ENCODE measurements around the gene KCTD20. TPM values are rescaled to one million over a fixed set of nuclear protein-coding genes. Genes with fewer than 3 reads are reported as not detected.

Gene KCTD20
- total and polyA plus RNA-seq, 4 donors: 25.8 to 70.6 (median 43.0) TPM

Other genes with a start within 250 kb of the KCTD20 start
- gene BRPF3, start 246.3 kb upstream of the KCTD20 start, total RNA-seq: 10 to 100 TPM; 26.4 to 32.9 TPM
- 10 to 100 TPM in 1 of 2 donors, 1 to 10 TPM in 1; 8.4 to 11.3 TPM for gene BRPF3, start 246.3 kb upstream of the KCTD20 start, polyA plus RNA-seq
- under 1 TPM in 1 of 2 donors, not detected in 1; 0.23 TPM for gene PNPLA1, start 172.9 kb upstream of the KCTD20 start, total RNA-seq
- gene PNPLA1, start 172.9 kb upstream of the KCTD20 start, polyA plus RNA-seq: under 1 TPM in 1 of 2 donors, not detected in 1; 0.15 TPM
- gene BNIP5, start 106.1 kb upstream of the KCTD20 start, total RNA-seq: not detected
- 1 to 10 TPM in 1 of 2 donors, not detected in 1; 2.3 TPM for gene BNIP5, start 106.1 kb upstream of the KCTD20 start, polyA plus RNA-seq
- gene ETV7, start 55.3 kb upstream of the KCTD20 start, total RNA-seq: 1 to 10 TPM; 2.2 to 2.8 TPM
- gene ETV7, start 55.3 kb upstream of the KCTD20 start, polyA plus RNA-seq: 1 to 10 TPM; 3.4 to 5.4 TPM
- gene PXT1, start 146 bp upstream of the KCTD20 start, total RNA-seq: not detected
- gene PXT1, start 146 bp upstream of the KCTD20 start, polyA plus RNA-seq: under 1 TPM in 1 of 2 donors, not detected in 1; 0.05 TPM
- gene STK38, start 104.5 kb downstream of the KCTD20 start, total RNA-seq: 10 to 100 TPM; 25.2 to 38.0 TPM
- 10 to 100 TPM; 14.9 to 16.2 TPM for gene STK38, start 104.5 kb downstream of the KCTD20 start, polyA plus RNA-seq
- gene SRSF3, start 151.4 kb downstream of the KCTD20 start, total RNA-seq: 100 to 1,000 TPM; 190 to 197 TPM
- 100 to 1,000 TPM; 160 to 193 TPM for gene SRSF3, start 151.4 kb downstream of the KCTD20 start, polyA plus RNA-seq
- 100 to 1,000 TPM; 132 to 296 TPM for gene CDKN1A, start 235.7 kb downstream of the KCTD20 start, total RNA-seq
- gene CDKN1A, start 235.7 kb downstream of the KCTD20 start, polyA plus RNA-seq: 100 to 1,000 TPM; 133 to 149 TPM

Data from aorta (tissue), 4 donors.